Renal cortical epithelial cell (primary cell): ENCODE results near the gene FOXP1. TPM values are rescaled to one million over a fixed set of nuclear protein-coding genes. Genes with fewer than 3 reads are reported as not detected.
"Not testable (repeated sequence)": the region's sequence is repeated elsewhere in the genome, so short reads cannot be mapped to it uniquely, and the experiment has no call there.

Source experiments
- DNase-seq: peaks from one replicate; pipeline ENCODE4 v3.0.0-alpha.2; 2011; ENCODE audit warnings: low read depth
- total RNA-seq: library from RNA; depleted of rRNA; stranded (reverse); fragments of >200 nt; gene quantifications from 2 replicates; pipeline ENCODE4 v1.2.3, GENCODE V29; 2014

Gene FOXP1
- total RNA-seq, 1 donor from 2014 or later, result 56.5 TPM

- no peak for DNase-seq
Measured at GRCh38 chr3:71530903-71531530, 52.5 kb downstream of the FOXP1 start.

- DNase-seq, result peak; percentile 70
Measured at GRCh38 chr3:71528816-71529215, 54.7 kb downstream of the FOXP1 start.

GRCh38 chr3:71526448-71526847 is 57.1 kb downstream of the FOXP1 start:
- DNase-seq, result not testable (repeated sequence)

GRCh38 chr3:71525391-71525790 is 58.1 kb downstream of the FOXP1 start:
- no peak for DNase-seq

- DNase-seq, result no peak
Measured at GRCh38 chr3:71524672-71525071, 58.9 kb downstream of the FOXP1 start.

GRCh38 chr3:71523628-71524027 is 59.9 kb downstream of the FOXP1 start:
- no peak for DNase-seq

GRCh38 chr3:71521940-71522876 is 61.3 kb downstream of the FOXP1 start:
- no peak for DNase-seq

- DNase-seq, result no peak
Measured at GRCh38 chr3:71521021-71521352, 62.5 kb downstream of the FOXP1 start.

- no peak for DNase-seq
Measured at GRCh38 chr3:71520161-71521020, 63.1 kb downstream of the FOXP1 start.

- peak; percentile 48 for DNase-seq
Measured at GRCh38 chr3:71518089-71518488, 65.4 kb downstream of the FOXP1 start.

- DNase-seq, result peak; percentile 88
Measured at GRCh38 chr3:71517271-71517791, 66.2 kb downstream of the FOXP1 start.

- peak; percentile 48 for DNase-seq
Measured at GRCh38 chr3:71515636-71516365, 67.7 kb downstream of the FOXP1 start.

- no peak for DNase-seq
Measured at GRCh38 chr3:71514621-71515020, 68.9 kb downstream of the FOXP1 start.

GRCh38 chr3:71513515-71513914 is 70.0 kb downstream of the FOXP1 start:
- no peak for DNase-seq

- DNase-seq, result no peak
Measured at GRCh38 chr3:71513081-71513480, 70.4 kb downstream of the FOXP1 start.

GRCh38 chr3:71512544-71512943 is 71.0 kb downstream of the FOXP1 start:
- no peak for DNase-seq

GRCh38 chr3:71512000-71512399 is 71.5 kb downstream of the FOXP1 start:
- DNase-seq, result no peak

GRCh38 chr3:71511446-71511845 is 72.1 kb downstream of the FOXP1 start:
- DNase-seq, result no peak

GRCh38 chr3:71511037-71511436 is 72.5 kb downstream of the FOXP1 start:
- DNase-seq, result peak; percentile 42

GRCh38 chr3:71510510-71510909 is 73.0 kb downstream of the FOXP1 start:
- DNase-seq, result no peak

- no peak for DNase-seq
Measured at GRCh38 chr3:71509066-71509465, 74.5 kb downstream of the FOXP1 start.
